ENCODE results near the gene MTHFSD.

Gene MTHFSD

GRCh38 chr16:86556576-86556975, 1.5 kb upstream of the MTHFSD start:
- Mint-ChIP-seq H3K9me3 (no peaks in the 10 kb centered on the region), H3K27me3 (peaks cover 14% of the 10 kb centered on the region), H3K36me3 (ENCODE audit: low read depth) (peaks cover 34% of the 10 kb centered on the region), H3K4me3 (no peak overlapping the region), H3K4me1 (ENCODE audit: low read depth) (peaks cover 26% of the 10 kb centered on the region), H3K27ac (no peak overlapping the region)
- intact Hi-C loops (cut with micrococcal nuclease) = no loop called here

DNA sequence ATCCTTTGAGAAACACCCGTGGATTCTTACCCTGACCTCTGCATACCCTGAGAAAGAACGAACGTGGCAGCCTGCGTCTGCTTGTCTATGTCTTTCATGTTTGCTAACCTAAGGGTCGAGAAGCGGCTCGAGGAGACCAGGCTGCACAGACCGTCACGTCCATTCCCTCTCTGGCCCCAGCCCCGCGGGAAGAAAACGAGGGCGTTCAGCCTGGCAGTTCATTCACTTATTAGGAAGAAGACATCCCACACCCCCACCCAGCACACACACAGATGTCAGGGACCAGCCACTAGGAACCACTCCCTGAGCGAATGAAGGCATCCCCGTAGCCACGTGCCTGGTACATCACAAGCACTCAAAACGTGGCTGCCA, 655 bp upstream of the MTHFSD start:
- H3K4me3 Mint-ChIP-seq = peak overlapping the region; percentile 95
- intact Hi-C loops (cut with micrococcal nuclease) = no loop called here
- H3K27me3 Mint-ChIP-seq = peaks cover 9% of the 10 kb centered on the region
- H3K9me3 Mint-ChIP-seq = no peaks in the 10 kb centered on the region
- H3K27ac Mint-ChIP-seq = peak overlapping the region; percentile 99
- peaks cover 26% of the 10 kb centered on the region for H3K4me1 Mint-ChIP-seq (ENCODE audit: low read depth)
- H3K36me3 Mint-ChIP-seq (ENCODE audit: low read depth) = peaks cover 40% of the 10 kb centered on the region

- H3K27ac Mint-ChIP-seq = peak overlapping the region; percentile 99
- peaks cover 52% of the 10 kb centered on the region for H3K36me3 Mint-ChIP-seq (ENCODE audit: low read depth)
- H3K4me3 Mint-ChIP-seq = peak overlapping the region; percentile 95
- peaks cover 26% of the 10 kb centered on the region for H3K4me1 Mint-ChIP-seq (ENCODE audit: low read depth)
- intact Hi-C loops (cut with micrococcal nuclease) = no loop called here
- H3K27me3 Mint-ChIP-seq = peaks cover 8% of the 10 kb centered on the region
- no peaks in the 10 kb centered on the region for H3K9me3 Mint-ChIP-seq
These were observed 477 bp downstream of the MTHFSD start for GRCh38 chr16:86554599-86554916.

DNA sequence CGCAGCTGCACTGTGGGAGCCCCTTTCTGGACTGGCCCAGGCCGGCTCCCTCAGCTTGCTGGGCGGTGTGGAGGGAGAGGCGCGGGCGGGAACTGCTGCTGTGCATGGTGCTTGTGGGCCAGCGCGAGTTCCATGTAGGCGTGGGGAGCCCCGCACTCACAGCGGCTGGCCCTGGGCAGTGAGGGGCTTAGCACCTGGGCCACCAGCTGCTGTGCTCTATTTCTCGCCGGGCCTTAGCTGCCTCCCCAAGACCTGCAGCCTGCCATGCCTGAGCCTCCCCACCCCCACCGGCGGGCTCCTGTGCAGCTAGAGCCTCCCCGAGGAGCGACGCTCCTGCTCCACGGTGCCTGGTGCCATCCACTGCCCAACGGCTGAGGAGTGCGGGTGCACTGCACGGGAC, 1.7 kb downstream of the MTHFSD start:
- Mint-ChIP-seq H3K36me3 (ENCODE audit: low read depth) (peaks cover 55% of the 10 kb centered on the region), H3K4me3 (no peak overlapping the region), H3K27me3 (peaks cover 7% of the 10 kb centered on the region), H3K9me3 (no peaks in the 10 kb centered on the region), H3K27ac (peak overlapping the region; percentile 99), H3K4me1 (ENCODE audit: low read depth) (peaks cover 26% of the 10 kb centered on the region)
- intact Hi-C loops (cut with micrococcal nuclease) = no loop called here

DNA sequence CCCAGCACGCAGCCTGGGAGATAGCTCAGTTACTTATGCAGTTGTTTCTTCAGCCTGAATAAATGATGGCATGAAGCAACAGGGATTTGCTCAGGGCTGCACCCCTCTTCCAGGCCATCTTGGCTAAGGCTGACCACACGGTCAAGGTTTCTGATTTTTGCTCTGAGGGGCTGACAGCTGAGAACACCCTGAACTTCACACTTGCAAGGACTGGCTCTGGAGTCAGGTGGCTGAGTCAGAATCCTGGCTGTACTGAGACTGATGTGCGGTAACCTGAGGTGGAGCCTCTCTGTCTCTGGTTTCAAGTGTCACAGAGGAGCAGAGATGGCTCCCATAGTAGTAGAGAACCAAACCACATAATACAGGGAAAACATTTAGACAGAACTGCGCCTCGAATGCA, 4.8 kb downstream of the MTHFSD start:
- no peak overlapping the region for H3K27ac Mint-ChIP-seq
- no peaks in the 10 kb centered on the region for H3K9me3 Mint-ChIP-seq
- no peaks in the 10 kb centered on the region for H3K27me3 Mint-ChIP-seq
- H3K36me3 Mint-ChIP-seq (ENCODE audit: low read depth) = peaks cover 76% of the 10 kb centered on the region
- intact Hi-C loops (cut with micrococcal nuclease) = no loop called here
- no peak overlapping the region for H3K4me3 Mint-ChIP-seq
- peaks cover 21% of the 10 kb centered on the region for H3K4me1 Mint-ChIP-seq (ENCODE audit: low read depth)

GRCh38 chr16:86549893-86550190, 5.2 kb downstream of the MTHFSD start:
- intact Hi-C loops (cut with micrococcal nuclease) = no loop called here
- Mint-ChIP-seq H3K36me3 (ENCODE audit: low read depth) (peaks cover 76% of the 10 kb centered on the region), H3K4me3 (no peak overlapping the region), H3K27me3 (no peaks in the 10 kb centered on the region), H3K4me1 (ENCODE audit: low read depth) (peaks cover 16% of the 10 kb centered on the region), H3K9me3 (no peaks in the 10 kb centered on the region), H3K27ac (no peak overlapping the region)

- Mint-ChIP-seq H3K4me3 (no peak overlapping the region), H3K27ac (no peak overlapping the region), H3K36me3 (ENCODE audit: low read depth) (peaks cover 78% of the 10 kb centered on the region), H3K9me3 (no peaks in the 10 kb centered on the region), H3K27me3 (no peaks in the 10 kb centered on the region), H3K4me1 (ENCODE audit: low read depth) (peaks cover 14% of the 10 kb centered on the region)
- intact Hi-C loops (cut with micrococcal nuclease) = no loop called here
These were observed 5.8 kb downstream of the MTHFSD start for GRCh38 chr16:86549076-86549892.

DNA sequence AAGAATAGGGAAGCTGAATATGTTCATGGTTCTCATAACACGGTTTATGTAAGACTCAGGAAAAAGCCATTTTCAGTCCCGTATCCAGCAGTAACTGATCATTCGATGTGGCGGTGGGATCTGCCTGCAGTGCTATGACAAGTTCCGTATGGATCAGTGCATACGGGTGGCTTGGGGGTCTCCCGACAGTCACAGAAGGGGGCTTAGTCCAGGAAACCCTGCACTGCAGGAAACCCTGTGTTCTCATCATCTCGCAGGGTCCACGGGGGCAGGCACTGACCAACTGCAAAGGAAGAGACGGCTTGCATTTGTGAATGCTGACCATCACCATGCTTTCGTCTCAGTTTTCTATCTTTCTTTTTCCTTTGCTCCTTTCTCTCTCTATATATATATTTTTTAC, 7.7 kb downstream of the MTHFSD start:
- H3K27me3 Mint-ChIP-seq = no peaks in the 10 kb centered on the region
- no peak overlapping the region for H3K27ac Mint-ChIP-seq
- no peaks in the 10 kb centered on the region for H3K9me3 Mint-ChIP-seq
- no peak overlapping the region for H3K4me3 Mint-ChIP-seq
- intact Hi-C loops (cut with micrococcal nuclease) = no loop called here
- peaks cover 83% of the 10 kb centered on the region for H3K36me3 Mint-ChIP-seq (ENCODE audit: low read depth)
- H3K4me1 Mint-ChIP-seq (ENCODE audit: low read depth) = no peaks in the 10 kb centered on the region

DNA sequence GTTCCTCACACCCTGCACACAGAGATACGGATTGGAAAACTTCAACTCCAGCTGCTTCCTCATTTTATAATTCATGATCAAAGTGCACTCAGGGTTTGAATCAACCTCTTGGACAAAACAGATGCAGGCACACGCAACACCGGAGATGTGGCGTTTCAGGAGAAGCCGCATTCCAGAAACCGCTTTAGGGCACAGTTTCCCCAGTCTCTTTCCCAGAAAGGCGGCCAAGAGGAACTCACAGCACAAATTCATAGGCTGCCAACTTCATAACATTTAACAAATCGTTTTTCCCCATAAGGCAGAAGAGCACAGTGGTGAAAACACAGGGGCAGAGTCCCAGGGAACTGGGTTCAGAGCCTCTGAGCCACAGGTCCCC, 8.4 kb downstream of the MTHFSD start:
- Mint-ChIP-seq H3K27ac (no peak overlapping the region), H3K4me3 (no peak overlapping the region), H3K27me3 (no peaks in the 10 kb centered on the region), H3K4me1 (ENCODE audit: low read depth) (no peaks in the 10 kb centered on the region), H3K9me3 (no peaks in the 10 kb centered on the region), H3K36me3 (ENCODE audit: low read depth) (peaks cover 83% of the 10 kb centered on the region)
- intact Hi-C loops (cut with micrococcal nuclease) = no loop called here

GRCh38 chr16:86545954-86546637, 8.9 kb downstream of the MTHFSD start:
- no peaks in the 10 kb centered on the region for H3K9me3 Mint-ChIP-seq
- H3K4me1 Mint-ChIP-seq (ENCODE audit: low read depth) = no peaks in the 10 kb centered on the region
- H3K27ac Mint-ChIP-seq = no peak overlapping the region
- H3K36me3 Mint-ChIP-seq (ENCODE audit: low read depth) = peaks cover 83% of the 10 kb centered on the region
- H3K27me3 Mint-ChIP-seq = no peaks in the 10 kb centered on the region
- H3K4me3 Mint-ChIP-seq = no peak overlapping the region
- intact Hi-C loops (cut with micrococcal nuclease) = no loop called here

- H3K4me3 Mint-ChIP-seq = no peak overlapping the region
- H3K27me3 Mint-ChIP-seq = no peaks in the 10 kb centered on the region
- peaks cover 85% of the 10 kb centered on the region for H3K36me3 Mint-ChIP-seq (ENCODE audit: low read depth)
- intact Hi-C loops (cut with micrococcal nuclease) = no loop called here
- no peaks in the 10 kb centered on the region for H3K4me1 Mint-ChIP-seq (ENCODE audit: low read depth)
- no peak overlapping the region for H3K27ac Mint-ChIP-seq
- H3K9me3 Mint-ChIP-seq = no peaks in the 10 kb centered on the region
These were observed 9.6 kb downstream of the MTHFSD start for GRCh38 chr16:86545481-86545880.

GRCh38 chr16:86542756-86543750, 12.0 kb downstream of the MTHFSD start:
- no peaks in the 10 kb centered on the region for H3K4me1 Mint-ChIP-seq (ENCODE audit: low read depth)
- peaks cover 94% of the 10 kb centered on the region for H3K36me3 Mint-ChIP-seq (ENCODE audit: low read depth)
- no peak overlapping the region for H3K4me3 Mint-ChIP-seq
- H3K27me3 Mint-ChIP-seq = no peaks in the 10 kb centered on the region
- intact Hi-C loops (cut with micrococcal nuclease) = no loop called here
- no peak overlapping the region for H3K27ac Mint-ChIP-seq
- no peaks in the 10 kb centered on the region for H3K9me3 Mint-ChIP-seq

DNA sequence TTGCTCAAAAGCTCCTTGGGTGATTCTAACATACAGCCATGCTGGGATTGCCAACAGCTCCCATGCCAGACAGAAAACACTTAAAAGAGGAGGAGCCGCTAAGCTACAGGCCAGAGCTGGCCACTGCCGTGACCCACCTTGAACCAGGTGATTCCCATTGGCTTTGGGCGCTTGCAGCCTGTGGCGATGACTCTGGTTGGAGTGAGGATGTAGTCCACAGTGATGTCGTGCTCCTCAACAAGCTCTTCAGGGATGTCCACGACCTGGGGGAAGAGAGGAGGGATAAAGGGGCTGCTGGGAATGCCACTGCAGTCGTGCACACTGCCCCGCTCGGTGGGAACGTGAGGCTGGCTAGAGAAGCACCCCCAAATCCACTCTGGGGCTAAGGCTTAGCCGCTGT, 13.5 kb downstream of the MTHFSD start:
- Mint-ChIP-seq H3K4me1 (ENCODE audit: low read depth) (no peaks in the 10 kb centered on the region), H3K36me3 (ENCODE audit: low read depth) (peaks cover 100% of the 10 kb centered on the region), H3K4me3 (no peak overlapping the region), H3K27ac (no peak overlapping the region), H3K9me3 (no peaks in the 10 kb centered on the region), H3K27me3 (no peaks in the 10 kb centered on the region)
- intact Hi-C loops (cut with micrococcal nuclease) = no loop called here

DNA sequence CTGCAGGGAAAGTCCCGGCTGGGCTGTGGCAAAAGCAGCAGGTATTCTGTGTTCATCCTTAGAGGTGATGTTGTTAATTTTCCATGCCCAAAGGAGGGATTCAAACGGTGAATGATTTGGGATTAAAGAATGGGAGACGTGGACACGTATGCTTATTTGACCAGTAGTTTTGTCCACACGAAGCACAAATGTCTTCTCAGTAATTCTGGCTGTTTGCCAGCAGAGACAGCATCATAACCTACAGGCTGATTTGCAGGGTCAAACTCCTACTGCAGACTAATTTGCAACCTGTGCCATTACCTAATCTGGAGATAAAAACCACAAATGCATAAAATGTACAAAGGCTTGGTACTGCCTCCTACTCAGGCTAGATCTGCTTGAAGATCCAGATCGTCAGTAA, 14.1 kb downstream of the MTHFSD start:
- no peaks in the 10 kb centered on the region for H3K4me1 Mint-ChIP-seq (ENCODE audit: low read depth)
- H3K36me3 Mint-ChIP-seq (ENCODE audit: low read depth) = peaks cover 100% of the 10 kb centered on the region
- no peaks in the 10 kb centered on the region for H3K27me3 Mint-ChIP-seq
- intact Hi-C loops (cut with micrococcal nuclease) = no loop called here
- no peaks in the 10 kb centered on the region for H3K9me3 Mint-ChIP-seq
- no peak overlapping the region for H3K4me3 Mint-ChIP-seq
- no peak overlapping the region for H3K27ac Mint-ChIP-seq
